Measurements from ENCODE around the gene COA6. TPM values are rescaled to one million over a fixed set of nuclear protein-coding genes. Genes with fewer than 3 reads are reported as not detected.

The COA6 gene
- total and polyA plus RNA-seq, 4 donors, result 5.3 to 37.0 (median 18.6) TPM

- Histone ChIP-seq H3K9me3 (ENCODE audit: control insufficient read depth in 4 of 4, low read length in 3 of 4) (no peaks in the 10 kb centered on the region), H3K27ac (ENCODE audit: low read depth in 1 of 2, low read length in 2 of 2) (no peak overlapping the region), H3K27me3 (ENCODE audit: control insufficient read depth in 4 of 4, insufficient read depth in 4 of 4, low read length in 3 of 4) (no peaks in the 10 kb centered on the region), H3K36me3 (ENCODE audit: control insufficient read depth in 4 of 4, insufficient read depth in 3 of 4, low read depth in 1 of 4, low read length in 3 of 4) (no peaks in the 10 kb centered on the region), H3K4me1 (ENCODE audit: control insufficient read depth in 4 of 4, insufficient read depth in 4 of 4, low read length in 3 of 4) (peaks cover 0 to 27% (median 14%) of the 10 kb centered on the region in 4 donors), H3K9ac (ENCODE audit: low read depth in 1 of 2, low read length in 2 of 2) (no peak overlapping the region), H3K4me3 (ENCODE audit: low read depth in 1 of 3, low read length in 3 of 3) (no peak overlapping the region)
- 91% methylated on average over 6 of the region's 6 CpGs for WGBS
- TF ChIP-seq, protein P1, sequence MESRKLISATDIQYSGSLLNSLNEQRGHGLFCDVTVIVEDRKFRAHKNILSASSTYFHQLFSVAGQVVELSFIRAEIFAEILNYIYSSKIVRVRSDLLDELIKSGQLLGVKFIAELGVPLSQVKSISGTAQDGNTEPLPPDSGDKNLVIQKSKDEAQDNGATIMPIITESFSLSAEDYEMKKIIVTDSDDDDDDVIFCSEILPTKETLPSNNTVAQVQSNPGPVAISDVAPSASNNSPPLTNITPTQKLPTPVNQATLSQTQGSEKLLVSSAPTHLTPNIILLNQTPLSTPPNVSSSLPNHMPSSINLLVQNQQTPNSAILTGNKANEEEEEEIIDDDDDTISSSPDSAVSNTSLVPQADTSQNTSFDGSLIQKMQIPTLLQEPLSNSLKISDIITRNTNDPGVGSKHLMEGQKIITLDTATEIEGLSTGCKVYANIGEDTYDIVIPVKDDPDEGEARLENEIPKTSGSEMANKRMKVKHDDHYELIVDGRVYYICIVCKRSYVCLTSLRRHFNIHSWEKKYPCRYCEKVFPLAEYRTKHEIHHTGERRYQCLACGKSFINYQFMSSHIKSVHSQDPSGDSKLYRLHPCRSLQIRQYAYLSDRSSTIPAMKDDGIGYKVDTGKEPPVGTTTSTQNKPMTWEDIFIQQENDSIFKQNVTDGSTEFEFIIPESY (IDR thresholded peaks at IDR 0.05), result no peak
- TF ChIP-seq EGR1 (IDR thresholded peaks at IDR 0.05; ENCODE audit: low read depth in 2 of 2) (no peak), YY1 (IDR thresholded peaks at IDR 0.05) (no peak), NR2F2 (IDR thresholded peaks at IDR 0.05) (no peak), HNF4A (conservative IDR thresholded peaks at IDR 0.05) (no peak), MAX (IDR thresholded peaks at IDR 0.05) (no peak), RXRA (IDR thresholded peaks at IDR 0.05) (no peak), FOXA1 (IDR thresholded peaks at IDR 0.05) (no peak), CTCF (IDR thresholded peaks at IDR 0.05; ENCODE audit: low read depth, low read length, missing input control) (no peak), RAD21 (IDR thresholded peaks at IDR 0.05) (no peak), JUND (IDR thresholded peaks at IDR 0.05) (no peak), GABPA (IDR thresholded peaks at IDR 0.05 in 1 of 2, conservative IDR thresholded peaks at IDR 0.05 in 1 of 2) (no peak), SP1 (IDR thresholded peaks at IDR 0.05) (no peak)
- TF ChIP-seq, protein P2, sequence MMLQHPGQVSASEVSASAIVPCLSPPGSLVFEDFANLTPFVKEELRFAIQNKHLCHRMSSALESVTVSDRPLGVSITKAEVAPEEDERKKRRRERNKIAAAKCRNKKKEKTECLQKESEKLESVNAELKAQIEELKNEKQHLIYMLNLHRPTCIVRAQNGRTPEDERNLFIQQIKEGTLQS (IDR thresholded peaks at IDR 0.05), result no peak
- DNase-seq (ENCODE audit: low spot score), result no peak
Measured at GRCh38 chr1:234324821-234325220, 48.4 kb upstream of the COA6 start.

GRCh38 chr1:234325878-234326496 is 47.3 kb upstream of the COA6 start:
- 70% methylated on average over 7 of the region's 7 CpGs for WGBS
- H3K4me3 ChIP-seq (ENCODE audit: low read depth in 1 of 3, low read length in 3 of 3), result peak overlapping the region in 1 of 3 donors; percentile 19
- no peak for DNase-seq (ENCODE audit: low spot score)
- peaks cover 0 to 15% (median 4%) of the 10 kb centered on the region in 4 donors for H3K4me1 ChIP-seq (ENCODE audit: control insufficient read depth in 4 of 4, insufficient read depth in 4 of 4, low read length in 3 of 4)
- H3K27me3 ChIP-seq (ENCODE audit: control insufficient read depth in 4 of 4, insufficient read depth in 4 of 4, low read length in 3 of 4), result no peaks in the 10 kb centered on the region
- no peak for TF ChIP-seq FOXA1 (IDR thresholded peaks at IDR 0.05)
- no peak for TF ChIP-seq EGR1 (IDR thresholded peaks at IDR 0.05; ENCODE audit: low read depth in 2 of 2)
- no peak for TF ChIP-seq GABPA (IDR thresholded peaks at IDR 0.05 in 1 of 2, conservative IDR thresholded peaks at IDR 0.05 in 1 of 2)
- TF ChIP-seq FOXA2 (IDR thresholded peaks at IDR 0.05), result no peak
- no peak for TF ChIP-seq JUND (IDR thresholded peaks at IDR 0.05)
- no peak for TF ChIP-seq TAF1 (conservative IDR thresholded peaks at IDR 0.05)
- TF ChIP-seq RXRA (IDR thresholded peaks at IDR 0.05), result no peak
- no peak for TF ChIP-seq REST (IDR thresholded peaks at IDR 0.05)
- TF ChIP-seq YY1 (IDR thresholded peaks at IDR 0.05), result no peak
- no peak for TF ChIP-seq CTCF (IDR thresholded peaks at IDR 0.05; ENCODE audit: low read depth, low read length, missing input control)
- no peak for TF ChIP-seq NR2F2 (IDR thresholded peaks at IDR 0.05)
- TF ChIP-seq, protein P1 (IDR thresholded peaks at IDR 0.05), result no peak
- no peak overlapping the region for H3K27ac ChIP-seq (ENCODE audit: low read depth in 1 of 2, low read length in 2 of 2)
- no peaks in the 10 kb centered on the region for H3K9me3 ChIP-seq (ENCODE audit: control insufficient read depth in 4 of 4, low read length in 3 of 4)
- no peaks in the 10 kb centered on the region for H3K36me3 ChIP-seq (ENCODE audit: control insufficient read depth in 4 of 4, insufficient read depth in 3 of 4, low read depth in 1 of 4, low read length in 3 of 4)
- no peak overlapping the region for H3K9ac ChIP-seq (ENCODE audit: low read depth in 1 of 2, low read length in 2 of 2)

Measured in liver (tissue), 9 donors.